ENCODE results near the gene ABHD15.

ABHD15 gene

GRCh38 chr17:29593591-29594518, 27.0 kb upstream of the ABHD15 start:
- Histone ChIP-seq H3K4me3 (ENCODE audit: low read depth, low read length) (peak overlapping the region; percentile 61), H3K4me1 (ENCODE audit: control insufficient read depth, insufficient read depth, low read length) (peaks cover 43% of the 10 kb centered on the region), H3K9ac (ENCODE audit: low read depth, low read length) (no peak overlapping the region), H3K27me3 (ENCODE audit: control insufficient read depth, insufficient read depth, low read length) (peaks cover 12% of the 10 kb centered on the region), H3K36me3 (ENCODE audit: control insufficient read depth, insufficient read depth, low read length) (no peaks in the 10 kb centered on the region), H3K9me3 (ENCODE audit: control insufficient read depth, insufficient read depth, low read length) (no peaks in the 10 kb centered on the region), H3K27ac (ENCODE audit: low read depth, low read length) (no peak overlapping the region)

GRCh38 chr17:29592850-29593551, 26.2 kb upstream of the ABHD15 start, which contains the start of gene ANKRD13B:
Gene ANKRD13B (plus strand): TSS chr17:29593132. CDS start chr17:29593622, 490 bp downstream.
- H3K9ac ChIP-seq (ENCODE audit: low read depth, low read length): 0 out of 2 replicates have a peak within 1 kb of the TSS, but pooled peaks have one; percentile 17
- peak within 1 kb of the TSS; percentile 94 for H3K27ac ChIP-seq (ENCODE audit: low read depth, low read length)

GRCh38 chr17:29591737-29592608, 25.1 kb upstream of the ABHD15 start:
- Histone ChIP-seq H3K36me3 (ENCODE audit: control insufficient read depth, insufficient read depth, low read length) (no peaks in the 10 kb centered on the region), H3K4me1 (ENCODE audit: control insufficient read depth, insufficient read depth, low read length) (peaks cover 43% of the 10 kb centered on the region), H3K9me3 (ENCODE audit: control insufficient read depth, insufficient read depth, low read length) (no peaks in the 10 kb centered on the region), H3K27ac (ENCODE audit: low read depth, low read length) (peak overlapping the region; percentile 94), H3K4me3 (ENCODE audit: low read depth, low read length) (peak overlapping the region; percentile 90), H3K27me3 (ENCODE audit: control insufficient read depth, insufficient read depth, low read length) (peaks cover 12% of the 10 kb centered on the region), H3K9ac (ENCODE audit: low read depth, low read length) (peak overlapping the region; percentile 55)

More at GRCh38 chr17:29592850-29593551, 26.2 kb upstream of the ABHD15 start, which contains the start of gene ANKRD13B:
- H3K4me1 ChIP-seq (ENCODE audit: control insufficient read depth, insufficient read depth, low read length): peaks cover 48% of the 10 kb centered on the region
- H3K27me3 ChIP-seq (ENCODE audit: control insufficient read depth, insufficient read depth, low read length): peaks cover 12% of the 10 kb centered on the region
- H3K4me3 ChIP-seq (ENCODE audit: low read depth, low read length): peak within 1 kb of the TSS; percentile 90
- H3K36me3 ChIP-seq (ENCODE audit: control insufficient read depth, insufficient read depth, low read length): no peaks in the 10 kb centered on the region
- H3K9me3 ChIP-seq (ENCODE audit: control insufficient read depth, insufficient read depth, low read length): no peaks in the 10 kb centered on the region

- H3K9ac ChIP-seq (ENCODE audit: low read depth, low read length): peak overlapping the region; percentile 55
- H3K27ac ChIP-seq (ENCODE audit: low read depth, low read length): peak overlapping the region; percentile 71
- peaks cover 36% of the 10 kb centered on the region for H3K4me1 ChIP-seq (ENCODE audit: control insufficient read depth, insufficient read depth, low read length)
- H3K9me3 ChIP-seq (ENCODE audit: control insufficient read depth, insufficient read depth, low read length): no peaks in the 10 kb centered on the region
- no peaks in the 10 kb centered on the region for H3K36me3 ChIP-seq (ENCODE audit: control insufficient read depth, insufficient read depth, low read length)
- H3K4me3 ChIP-seq (ENCODE audit: low read depth, low read length): peak overlapping the region; percentile 90
- H3K27me3 ChIP-seq (ENCODE audit: control insufficient read depth, insufficient read depth, low read length): peaks cover 12% of the 10 kb centered on the region
These were observed 24.4 kb upstream of the ABHD15 start for GRCh38 chr17:29591146-29591736.

GRCh38 chr17:29590411-29591145, 23.7 kb upstream of the ABHD15 start:
- no peaks in the 10 kb centered on the region for H3K9me3 ChIP-seq (ENCODE audit: control insufficient read depth, insufficient read depth, low read length)
- H3K4me1 ChIP-seq (ENCODE audit: control insufficient read depth, insufficient read depth, low read length): peaks cover 38% of the 10 kb centered on the region
- H3K27ac ChIP-seq (ENCODE audit: low read depth, low read length): peak overlapping the region; percentile 71
- no peaks in the 10 kb centered on the region for H3K36me3 ChIP-seq (ENCODE audit: control insufficient read depth, insufficient read depth, low read length)
- H3K9ac ChIP-seq (ENCODE audit: low read depth, low read length): peak overlapping the region; percentile 55
- H3K27me3 ChIP-seq (ENCODE audit: control insufficient read depth, insufficient read depth, low read length): peaks cover 12% of the 10 kb centered on the region
- H3K4me3 ChIP-seq (ENCODE audit: low read depth, low read length): peak overlapping the region; percentile 90

- Histone ChIP-seq H3K4me3 (ENCODE audit: low read depth, low read length) (peak within 1 kb of the TSS; percentile 90), H3K4me1 (ENCODE audit: control insufficient read depth, insufficient read depth, low read length) (peaks cover 46% of the 10 kb centered on the region), H3K27ac (ENCODE audit: low read depth, low read length) (no peak within 1 kb of the TSS)
These were observed 22.9 kb upstream of the ABHD15 start, which contains the start of gene GIT1 for GRCh38 chr17:29589524-29590410. Gene GIT1 (minus strand): TSS chr17:29589648. CDS start chr17:29589378, 270 bp downstream.

GRCh38 chr17:29588562-29589411, 21.9 kb upstream of the ABHD15 start:
- peaks cover 50% of the 10 kb centered on the region for H3K4me1 ChIP-seq (ENCODE audit: control insufficient read depth, insufficient read depth, low read length)
- no peaks in the 10 kb centered on the region for H3K9me3 ChIP-seq (ENCODE audit: control insufficient read depth, insufficient read depth, low read length)
- H3K27me3 ChIP-seq (ENCODE audit: control insufficient read depth, insufficient read depth, low read length): peaks cover 11% of the 10 kb centered on the region
- H3K27ac ChIP-seq (ENCODE audit: low read depth, low read length): no peak overlapping the region
- peak overlapping the region; percentile 11; the same call in 1 of the 2 replicates for H3K9ac ChIP-seq (ENCODE audit: low read depth, low read length)
- H3K36me3 ChIP-seq (ENCODE audit: control insufficient read depth, insufficient read depth, low read length): no peaks in the 10 kb centered on the region
- H3K4me3 ChIP-seq (ENCODE audit: low read depth, low read length): peak overlapping the region; percentile 78

More at GRCh38 chr17:29589524-29590410, 22.9 kb upstream of the ABHD15 start, which contains the start of gene GIT1:
- Histone ChIP-seq H3K27me3 (ENCODE audit: control insufficient read depth, insufficient read depth, low read length) (peaks cover 12% of the 10 kb centered on the region), H3K9me3 (ENCODE audit: control insufficient read depth, insufficient read depth, low read length) (no peaks in the 10 kb centered on the region), H3K36me3 (ENCODE audit: control insufficient read depth, insufficient read depth, low read length) (no peaks in the 10 kb centered on the region), H3K9ac (ENCODE audit: low read depth, low read length) (peak within 1 kb of the TSS; percentile 11; the same call in 1 of the 2 replicates)

GRCh38 chr17:29588017-29588561, 21.3 kb upstream of the ABHD15 start:
- H3K4me3 ChIP-seq (ENCODE audit: low read depth, low read length): peak overlapping the region; percentile 78
- no peaks in the 10 kb centered on the region for H3K9me3 ChIP-seq (ENCODE audit: control insufficient read depth, insufficient read depth, low read length)
- H3K27ac ChIP-seq (ENCODE audit: low read depth, low read length): no peak overlapping the region
- H3K9ac ChIP-seq (ENCODE audit: low read depth, low read length): no peak overlapping the region
- peaks cover 10% of the 10 kb centered on the region for H3K27me3 ChIP-seq (ENCODE audit: control insufficient read depth, insufficient read depth, low read length)
- H3K4me1 ChIP-seq (ENCODE audit: control insufficient read depth, insufficient read depth, low read length): peaks cover 50% of the 10 kb centered on the region
- H3K36me3 ChIP-seq (ENCODE audit: control insufficient read depth, insufficient read depth, low read length): no peaks in the 10 kb centered on the region; the same call in none of the 2 replicates
